HG03175 (cell line): ENCODE measurements around the gene OR6C6.
"Not testable (repeated sequence)": the region's sequence is repeated elsewhere in the genome, so short reads cannot be mapped to it uniquely, and the experiment has no call there.

Experiments used
- ATAC-seq: cut with Tn5 transposase; IDR thresholded peaks from one replicate; pipeline ENCODE4 v1.9.1; 2021; ENCODE audit warnings: mild to moderate bottlenecking, moderate library complexity; ENCODE audit not compliant: unreplicated experiment

OR6C6 gene

GRCh38 chr12:55296469-55296868 is at the start of gene OR6C6:
TSS of gene OR6C6 (minus strand) at chr12:55296569. CDS start at chr12:55295232, 1,337 bp downstream.
- ATAC-seq = no peak

- ATAC-seq = no peak
Observed at GRCh38 chr12:55336002-55336401, 39.6 kb upstream of the OR6C6 start.

DNA sequence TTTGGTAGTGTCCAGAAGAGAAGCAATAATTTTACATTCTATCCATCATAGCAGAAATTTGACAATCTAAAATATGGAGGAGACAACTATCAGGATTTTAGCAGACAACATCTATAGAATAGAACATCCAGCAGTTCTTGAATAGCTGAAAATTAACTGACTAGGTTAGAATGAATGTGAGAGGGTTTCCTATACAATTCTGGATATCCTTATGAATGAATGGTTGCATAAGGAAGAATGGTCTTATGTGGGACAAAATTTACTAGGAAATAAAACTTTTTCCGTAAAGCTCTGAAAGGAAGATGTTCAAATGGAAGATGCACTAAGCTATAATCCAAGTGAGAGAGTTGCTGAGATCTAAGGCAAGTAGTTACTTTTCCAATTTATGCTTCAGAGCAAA is 34.1 kb upstream of the OR6C6 start, which contains the start of gene OR6C3:
OR6C3 (plus strand) TSS at position 301 of the 400 bp plus-strand sequence. CDS start 955 bp downstream, outside the sequence.
- no peak for ATAC-seq

GRCh38 chr12:55325801-55326200 is 29.4 kb upstream of the OR6C6 start:
- ATAC-seq = not testable (repeated sequence)

- ATAC-seq = no peak
Observed at GRCh38 chr12:55320201-55320600, 23.8 kb upstream of the OR6C6 start.

GRCh38 chr12:55314043-55314442 is 17.7 kb upstream of the OR6C6 start, which contains the start of gene OR6C1:
TSS of gene OR6C1 (plus strand) at chr12:55314343. CDS start at chr12:55320600, 6,257 bp downstream.
- ATAC-seq = no peak

- no peak for ATAC-seq
Observed at GRCh38 chr12:55289999-55290398, 6.4 kb downstream of the OR6C6 start.

DNA sequence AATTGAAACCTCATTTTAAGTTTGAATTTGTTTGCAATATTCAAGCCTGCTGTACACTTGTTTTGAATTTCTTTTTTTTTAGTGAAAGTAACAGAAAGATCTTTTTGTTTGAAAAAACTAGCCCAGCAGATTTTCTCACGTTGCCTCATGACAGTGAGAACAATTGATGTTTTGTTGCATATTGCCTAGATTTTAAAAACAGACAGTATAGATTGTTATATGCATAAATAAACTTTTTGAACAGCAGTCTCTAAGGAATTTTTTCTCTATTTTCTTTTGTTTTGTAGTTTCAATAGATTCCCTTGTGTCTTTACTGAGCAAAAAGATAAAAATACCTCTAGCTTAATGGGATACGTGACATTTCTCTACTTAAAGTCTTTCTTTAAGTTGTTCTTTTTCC is 15.4 kb downstream of the OR6C6 start:
- no peak for ATAC-seq

- ATAC-seq = no peak
Observed at GRCh38 chr12:55258303-55258702, 38.1 kb downstream of the OR6C6 start.

GRCh38 chr12:55256831-55257230 is 39.5 kb downstream of the OR6C6 start:
- ATAC-seq = no peak

- no peak for ATAC-seq
Observed at GRCh38 chr12:55253281-55253680, 43.1 kb downstream of the OR6C6 start.

DNA sequence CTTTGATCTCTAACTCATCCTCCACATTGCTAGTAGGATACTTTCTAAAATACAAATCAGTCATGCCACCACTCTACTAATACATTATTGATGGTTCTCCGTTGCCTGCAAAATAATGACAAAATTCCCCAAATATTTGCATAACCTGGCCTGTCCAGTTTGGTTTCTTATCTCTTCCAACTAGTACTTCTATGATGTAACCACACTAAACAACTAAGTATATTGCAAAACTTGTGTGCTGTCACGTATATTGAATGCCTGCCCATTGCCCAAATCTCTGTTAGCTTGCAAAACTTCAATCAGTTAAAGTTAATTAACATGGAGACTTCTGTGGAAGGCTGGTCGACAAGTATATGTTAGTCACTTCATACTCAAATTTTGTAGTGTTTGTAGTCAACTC is 45.4 kb downstream of the OR6C6 start:
- ATAC-seq = no peak

GRCh38 chr12:55246159-55246558 is 50.2 kb downstream of the OR6C6 start:
- no peak for ATAC-seq

DNA sequence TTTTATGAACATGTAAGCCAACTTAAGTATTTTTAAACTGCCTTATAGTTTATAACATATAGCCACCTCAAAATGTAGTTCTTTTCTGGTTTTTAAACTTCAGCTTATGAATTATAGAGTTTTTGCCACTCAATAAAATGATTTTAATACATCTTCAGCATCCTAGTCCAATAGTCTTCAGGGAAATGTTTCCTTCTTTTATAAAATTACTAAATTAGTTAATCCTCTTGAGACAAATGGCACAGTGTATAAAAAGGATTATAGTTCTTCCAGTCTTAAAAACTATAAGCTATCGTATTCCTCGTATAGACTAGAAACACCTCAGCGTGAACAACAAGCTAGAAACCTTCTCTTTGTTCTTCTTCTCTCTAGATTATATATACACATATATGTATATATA is 52.1 kb downstream of the OR6C6 start, which contains the start of gene OR6C74:
OR6C74 (plus strand) TSS at position 301 of the 400 bp plus-strand sequence. CDS start 2,679 bp downstream, outside the sequence.
- ATAC-seq = no peak
